ENCODE data around the gene MYH6. TPM values are rescaled to one million over a fixed set of nuclear protein-coding genes. Genes with fewer than 3 reads are reported as not detected.
"Not testable (repeated sequence)": the region's sequence is repeated elsewhere in the genome, so short reads cannot be mapped to it uniquely, and the experiment has no call there.

The MYH6 gene
- total and polyA plus RNA-seq, 4 experiments from 2014 or later = not detected

- Histone ChIP-seq H3K27ac (ENCODE audit: low read depth, low read length) (no peak overlapping the region), H3K27me3 (ENCODE audit: insufficient read depth, low read length) (no peaks in the 10 kb centered on the region), H3K36me3 (ENCODE audit: insufficient read depth, low read length) (no peaks in the 10 kb centered on the region), H3K4me1 (ENCODE audit: insufficient read depth, low read length) (no peaks in the 10 kb centered on the region), H3K4me3 (ENCODE audit: low read length in 2 of 2) (no peak overlapping the region), H3K9me3 (ENCODE audit: control insufficient read depth in 1 of 2, low read length in 2 of 2) (no peaks in the 10 kb centered on the region)
- no peaks in the 10 kb centered on the region for H3K36me3 Mint-ChIP-seq
- POLR2A ChIA-PET (ENCODE audit: partially characterized antibody) = no interaction called here
- no peaks in the 10 kb centered on the region for H3K4me1 Mint-ChIP-seq
- no peak overlapping the region for H3K27ac Mint-ChIP-seq
- H3K4me3 Mint-ChIP-seq = no peak overlapping the region
- DNase-seq = no peak
- peaks cover 0 to 3% (median 0%) of the 10 kb centered on the region in 8 donors for H3K9me3 Mint-ChIP-seq
- intact Hi-C loops (cut with micrococcal nuclease) = no loop called here
- CTCF ChIA-PET (ENCODE audit: partially characterized antibody) = no interaction called here
- peaks cover 4 to 22% of the 10 kb centered on the region in 2 donors for H3K27me3 Mint-ChIP-seq
Measured at GRCh38 chr14:23403908-23404307, 4.2 kb downstream of the MYH6 start.

GRCh38 chr14:23403139-23403438 is 5.0 kb downstream of the MYH6 start:
- no peaks in the 10 kb centered on the region for H3K4me1 Mint-ChIP-seq
- no peak for DNase-seq
- no peak overlapping the region for H3K27ac ChIP-seq (ENCODE audit: low read depth, low read length)
- H3K4me1 ChIP-seq (ENCODE audit: insufficient read depth, low read length) = no peaks in the 10 kb centered on the region
- no peaks in the 10 kb centered on the region for H3K36me3 ChIP-seq (ENCODE audit: insufficient read depth, low read length)
- no peak overlapping the region for H3K4me3 Mint-ChIP-seq
- H3K9me3 ChIP-seq (ENCODE audit: control insufficient read depth in 1 of 2, low read length in 2 of 2) = no peaks in the 10 kb centered on the region
- no peak overlapping the region for H3K27ac Mint-ChIP-seq
- H3K9me3 Mint-ChIP-seq = peaks cover 0 to 3% (median 0%) of the 10 kb centered on the region in 8 donors
- H3K36me3 Mint-ChIP-seq = no peaks in the 10 kb centered on the region
- POLR2A ChIA-PET (ENCODE audit: partially characterized antibody) = no interaction called here
- H3K27me3 ChIP-seq (ENCODE audit: insufficient read depth, low read length) = no peaks in the 10 kb centered on the region
- peaks cover 6 to 21% of the 10 kb centered on the region in 2 donors for H3K27me3 Mint-ChIP-seq
- intact Hi-C loops (cut with micrococcal nuclease) = no loop called here
- H3K4me3 ChIP-seq (ENCODE audit: low read length in 2 of 2) = no peak overlapping the region
- CTCF ChIA-PET (ENCODE audit: partially characterized antibody) = no interaction called here

- Histone ChIP-seq H3K27ac (ENCODE audit: low read depth, low read length) (no peak overlapping the region), H3K4me1 (ENCODE audit: insufficient read depth, low read length) (no peaks in the 10 kb centered on the region), H3K27me3 (ENCODE audit: insufficient read depth, low read length) (no peaks in the 10 kb centered on the region), H3K9me3 (ENCODE audit: control insufficient read depth in 1 of 2, low read length in 2 of 2) (no peaks in the 10 kb centered on the region), H3K4me3 (ENCODE audit: low read length in 2 of 2) (no peak overlapping the region), H3K36me3 (ENCODE audit: insufficient read depth, low read length) (no peaks in the 10 kb centered on the region)
- DNase-seq = no peak
- intact Hi-C loops (cut with micrococcal nuclease) = no loop called here
- Mint-ChIP-seq H3K4me3 (no peak overlapping the region), H3K4me1 (no peaks in the 10 kb centered on the region), H3K27me3 (peaks cover 2 to 18% of the 10 kb centered on the region in 2 donors), H3K9me3 (no peaks in the 10 kb centered on the region), H3K27ac (no peak overlapping the region), H3K36me3 (no peaks in the 10 kb centered on the region)
- ChIA-PET CTCF (ENCODE audit: partially characterized antibody) (no interaction called here), POLR2A (ENCODE audit: partially characterized antibody) (no interaction called here)
Measured at GRCh38 chr14:23402296-23403138, 5.6 kb downstream of the MYH6 start.

- Histone ChIP-seq H3K9me3 (ENCODE audit: control insufficient read depth in 1 of 2, low read length in 2 of 2) (no peaks in the 10 kb centered on the region), H3K36me3 (ENCODE audit: insufficient read depth, low read length) (no peaks in the 10 kb centered on the region), H3K4me3 (ENCODE audit: low read length in 2 of 2) (no peak overlapping the region), H3K27me3 (ENCODE audit: insufficient read depth, low read length) (no peaks in the 10 kb centered on the region), H3K27ac (ENCODE audit: low read depth, low read length) (no peak overlapping the region), H3K4me1 (ENCODE audit: insufficient read depth, low read length) (no peaks in the 10 kb centered on the region)
- CTCF ChIA-PET (ENCODE audit: partially characterized antibody) = no interaction called here
- Mint-ChIP-seq H3K9me3 (no peaks in the 10 kb centered on the region), H3K27ac (no peak overlapping the region), H3K4me1 (no peaks in the 10 kb centered on the region), H3K36me3 (no peaks in the 10 kb centered on the region), H3K27me3 (peaks cover 2 to 16% of the 10 kb centered on the region in 2 donors), H3K4me3 (no peak overlapping the region)
- POLR2A ChIA-PET (ENCODE audit: partially characterized antibody) = no interaction called here
- intact Hi-C loops (cut with micrococcal nuclease) = no loop called here
- no peak for DNase-seq
Measured at GRCh38 chr14:23401291-23401690, 6.8 kb downstream of the MYH6 start.

GRCh38 chr14:23400496-23401149 is 7.5 kb downstream of the MYH6 start:
- H3K27me3 ChIP-seq (ENCODE audit: insufficient read depth, low read length); POLR2A ChIA-PET (ENCODE audit: partially characterized antibody); H3K4me3 Mint-ChIP-seq; DNase-seq; H3K9me3 Mint-ChIP-seq; H3K36me3 Mint-ChIP-seq; H3K27ac ChIP-seq (ENCODE audit: low read depth, low read length); CTCF ChIA-PET (ENCODE audit: partially characterized antibody); H3K4me1 ChIP-seq (ENCODE audit: insufficient read depth, low read length); H3K4me3 ChIP-seq (ENCODE audit: low read length in 2 of 2); H3K4me1 Mint-ChIP-seq; H3K36me3 ChIP-seq (ENCODE audit: insufficient read depth, low read length); H3K27ac Mint-ChIP-seq; intact Hi-C loops (cut with micrococcal nuclease); H3K9me3 ChIP-seq (ENCODE audit: control insufficient read depth in 1 of 2, low read length in 2 of 2): not testable (repeated sequence)
- peaks cover 2 to 16% of the 10 kb centered on the region in 2 donors for H3K27me3 Mint-ChIP-seq

GRCh38 chr14:23399591-23399990 is 8.5 kb downstream of the MYH6 start:
- H3K27me3 Mint-ChIP-seq = peaks cover 2 to 12% of the 10 kb centered on the region in 2 donors
- H3K4me3 ChIP-seq (ENCODE audit: low read length in 2 of 2) = no peak overlapping the region
- no peak overlapping the region for H3K27ac Mint-ChIP-seq
- no peaks in the 10 kb centered on the region for H3K4me1 ChIP-seq (ENCODE audit: insufficient read depth, low read length)
- H3K27me3 ChIP-seq (ENCODE audit: insufficient read depth, low read length) = no peaks in the 10 kb centered on the region
- POLR2A ChIA-PET (ENCODE audit: partially characterized antibody) = no interaction called here
- no peaks in the 10 kb centered on the region for H3K4me1 Mint-ChIP-seq
- H3K9me3 ChIP-seq (ENCODE audit: control insufficient read depth in 1 of 2, low read length in 2 of 2) = no peaks in the 10 kb centered on the region
- intact Hi-C loops (cut with micrococcal nuclease) = no loop called here
- H3K4me3 Mint-ChIP-seq = no peak overlapping the region
- no peaks in the 10 kb centered on the region for H3K9me3 Mint-ChIP-seq
- no peak overlapping the region for H3K27ac ChIP-seq (ENCODE audit: low read depth, low read length)
- CTCF ChIA-PET (ENCODE audit: partially characterized antibody) = no interaction called here
- DNase-seq = no peak
- H3K36me3 Mint-ChIP-seq = no peaks in the 10 kb centered on the region
- no peaks in the 10 kb centered on the region for H3K36me3 ChIP-seq (ENCODE audit: insufficient read depth, low read length)

GRCh38 chr14:23399136-23399535 is 8.9 kb downstream of the MYH6 start:
- Histone ChIP-seq H3K36me3 (ENCODE audit: insufficient read depth, low read length) (no peaks in the 10 kb centered on the region), H3K4me1 (ENCODE audit: insufficient read depth, low read length) (no peaks in the 10 kb centered on the region), H3K27me3 (ENCODE audit: insufficient read depth, low read length) (no peaks in the 10 kb centered on the region), H3K27ac (ENCODE audit: low read depth, low read length) (no peak overlapping the region), H3K4me3 (ENCODE audit: low read length in 2 of 2) (no peak overlapping the region), H3K9me3 (ENCODE audit: control insufficient read depth in 1 of 2, low read length in 2 of 2) (no peaks in the 10 kb centered on the region)
- ChIA-PET POLR2A (ENCODE audit: partially characterized antibody) (no interaction called here), CTCF (ENCODE audit: partially characterized antibody) (no interaction called here)
- no peaks in the 10 kb centered on the region for H3K9me3 Mint-ChIP-seq
- H3K4me1 Mint-ChIP-seq = no peaks in the 10 kb centered on the region
- no peak overlapping the region for H3K27ac Mint-ChIP-seq
- peaks cover 2 to 12% of the 10 kb centered on the region in 2 donors for H3K27me3 Mint-ChIP-seq
- no peak for DNase-seq
- H3K36me3 Mint-ChIP-seq = no peaks in the 10 kb centered on the region
- intact Hi-C loops (cut with micrococcal nuclease) = no loop called here
- no peak overlapping the region for H3K4me3 Mint-ChIP-seq
